Right lobe of liver (tissue), 4 donors: Measurements from ENCODE around the gene MIEN1.

Experiments
- POLR2A ChIP-seq: fragments of 450-650 bp; IDR thresholded peaks from one replicate; pipeline ENCODE4 v1.6.1; 2017; ENCODE audit warnings: antibody characterized with exemption, mild to moderate bottlenecking
- TF ChIP-seq, protein P1 (sequence below), 4 donors: fragments of 200-600 bp in 3 of 4; fragments of 450-650 bp in 1 of 4; IDR thresholded peaks; one replicate each; pipeline versions ENCODE4 v1.5.1 to v1.8.0; 2016 to 2022; ENCODE audit warnings: antibody characterized with exemption in 4 of 4, mild to moderate bottlenecking in 2 of 4
- donor health status: DM: no; HTN: no; CAD: no.
- donor health status: DM: no; HTN: no; CAD: no.
- donor health status: DM: no; HTN: yes; CAD: no.

GRCh38 chr17:39679521-39680192, 50.7 kb downstream of the MIEN1 start:
- TF ChIP-seq, protein P1, sequence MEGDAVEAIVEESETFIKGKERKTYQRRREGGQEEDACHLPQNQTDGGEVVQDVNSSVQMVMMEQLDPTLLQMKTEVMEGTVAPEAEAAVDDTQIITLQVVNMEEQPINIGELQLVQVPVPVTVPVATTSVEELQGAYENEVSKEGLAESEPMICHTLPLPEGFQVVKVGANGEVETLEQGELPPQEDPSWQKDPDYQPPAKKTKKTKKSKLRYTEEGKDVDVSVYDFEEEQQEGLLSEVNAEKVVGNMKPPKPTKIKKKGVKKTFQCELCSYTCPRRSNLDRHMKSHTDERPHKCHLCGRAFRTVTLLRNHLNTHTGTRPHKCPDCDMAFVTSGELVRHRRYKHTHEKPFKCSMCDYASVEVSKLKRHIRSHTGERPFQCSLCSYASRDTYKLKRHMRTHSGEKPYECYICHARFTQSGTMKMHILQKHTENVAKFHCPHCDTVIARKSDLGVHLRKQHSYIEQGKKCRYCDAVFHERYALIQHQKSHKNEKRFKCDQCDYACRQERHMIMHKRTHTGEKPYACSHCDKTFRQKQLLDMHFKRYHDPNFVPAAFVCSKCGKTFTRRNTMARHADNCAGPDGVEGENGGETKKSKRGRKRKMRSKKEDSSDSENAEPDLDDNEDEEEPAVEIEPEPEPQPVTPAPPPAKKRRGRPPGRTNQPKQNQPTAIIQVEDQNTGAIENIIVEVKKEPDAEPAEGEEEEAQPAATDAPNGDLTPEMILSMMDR (IDR thresholded peaks at IDR 0.05): no peak
- TF ChIP-seq POLR2A: no peak
